Memory B cell (primary cell): ENCODE measurements around the gene ULK4.

Experiments used
- ATAC-seq: fragments of 150-1000 bp; cut with Tn5 transposase; 2 replicates; pipeline ENCODE4 v1.10.0; 2021; ENCODE audit warnings: low read depth, mild to moderate bottlenecking, moderate library complexity
- DNase-seq, 2 donors: peaks; one replicate each; pipeline ENCODE4 v3.0.0; 2022; ENCODE audit warnings: low spot score in 2 of 2
- H3K27ac Mint-ChIP-seq: one replicate; pipeline ENCODE4 v1.8.0; 2022; ENCODE audit warnings: mild to moderate bottlenecking, moderate library complexity, mixed read lengths
- H3K27me3 Mint-ChIP-seq: one replicate; pipeline ENCODE4 v1.8.0; 2022; ENCODE audit warnings: mixed read lengths
- H3K36me3 Mint-ChIP-seq: one replicate; pipeline ENCODE4 v1.8.0; 2022; ENCODE audit warnings: mild to moderate bottlenecking, mixed read lengths
- H3K4me1 Mint-ChIP-seq: one replicate; pipeline ENCODE4 v1.8.0; 2022; ENCODE audit warnings: mixed read lengths
- H3K4me3 Mint-ChIP-seq: one replicate; pipeline ENCODE4 v1.8.0; 2022; ENCODE audit warnings: mild to moderate bottlenecking, moderate library complexity, mixed read lengths
- H3K9me3 Mint-ChIP-seq: one replicate; pipeline ENCODE4 v1.8.0; 2022; ENCODE audit warnings: mixed read lengths

Gene ULK4

DNA sequence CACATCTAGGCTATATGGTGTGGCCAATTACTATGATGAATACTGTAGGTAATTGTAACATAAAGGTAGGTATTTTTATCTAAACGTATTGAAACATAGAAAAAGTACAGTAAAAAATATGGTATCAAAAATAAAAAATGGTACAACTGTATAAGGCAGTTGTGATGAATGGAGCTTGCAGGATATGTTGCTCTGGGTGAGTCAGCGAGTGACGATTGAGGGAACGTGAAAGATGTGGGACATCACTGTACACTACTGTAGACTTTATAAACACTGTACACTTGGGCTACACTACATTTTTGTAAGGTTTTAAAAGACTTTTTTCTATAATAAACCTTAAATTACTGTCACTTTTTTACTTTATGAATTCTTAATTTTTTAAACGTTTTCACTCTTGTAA, 752.3 kb downstream of the ULK4 start:
- Mint-ChIP-seq H3K27ac (no peak overlapping the region), H3K36me3 (peaks cover 19% of the 10 kb centered on the region), H3K4me3 (no peak overlapping the region), H3K4me1 (peaks cover 68% of the 10 kb centered on the region), H3K27me3 (no peaks in the 10 kb centered on the region), H3K9me3 (no peaks in the 10 kb centered on the region)
- ATAC-seq (no peak), DNase-seq (no peak)

DNA sequence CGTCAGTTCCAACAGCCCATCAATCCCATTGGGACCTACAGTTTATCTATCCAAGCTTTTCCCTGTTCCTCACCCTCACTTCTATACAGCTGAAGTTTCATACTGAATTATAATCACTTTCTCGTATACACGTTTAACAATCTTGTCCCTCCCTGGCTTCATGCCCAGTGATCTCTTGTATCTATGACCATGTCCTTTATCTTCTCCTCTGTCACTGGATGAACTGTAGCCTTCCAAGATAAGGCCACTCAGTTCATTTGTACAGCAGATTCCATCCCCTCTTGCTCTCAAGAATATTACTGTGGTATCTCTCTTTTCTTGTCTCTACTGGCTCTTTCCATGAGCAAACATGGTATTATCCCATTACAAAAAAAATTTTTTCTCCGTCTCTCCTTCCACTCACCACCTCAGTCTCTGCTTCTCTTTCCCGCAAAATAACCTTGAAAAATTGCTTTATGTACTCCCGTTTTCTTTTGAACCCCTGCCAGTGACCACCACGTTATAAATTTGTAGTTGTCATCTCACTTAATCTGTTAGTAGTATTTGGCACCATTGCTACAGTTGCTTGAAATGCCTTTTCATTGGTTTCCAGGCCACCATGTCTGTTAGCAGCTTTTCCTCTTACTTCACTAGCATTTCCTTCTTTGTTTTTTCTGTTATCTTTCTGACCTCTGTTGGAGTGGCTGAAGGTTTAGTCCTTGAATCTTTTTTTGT, 753.2 kb downstream of the ULK4 start:
- peak overlapping the region; percentile 0 for H3K4me3 Mint-ChIP-seq
- H3K27ac Mint-ChIP-seq: peak overlapping the region; percentile 25
- H3K36me3 Mint-ChIP-seq: peaks cover 19% of the 10 kb centered on the region

DNA sequence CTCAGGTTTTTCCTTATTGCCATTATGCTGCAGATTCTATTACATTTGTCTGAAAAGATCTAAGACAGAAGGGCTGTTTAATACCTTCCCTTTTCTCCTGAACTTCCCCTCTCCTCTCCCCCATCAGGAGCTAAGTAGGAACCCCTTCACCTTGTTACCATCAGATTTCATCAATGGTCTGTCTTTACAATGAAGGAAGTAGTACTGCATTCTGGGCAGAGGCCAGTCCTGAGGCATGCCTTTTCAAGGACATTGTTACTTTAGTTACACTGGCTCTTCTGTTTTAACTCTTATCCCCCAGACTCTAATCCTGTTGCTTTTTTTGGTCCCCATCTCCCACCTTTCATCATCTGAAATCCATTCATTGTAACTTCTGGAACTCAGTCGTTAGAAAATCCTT, 754.5 kb downstream of the ULK4 start:
- Mint-ChIP-seq H3K4me3 (no peak overlapping the region), H3K27me3 (no peaks in the 10 kb centered on the region), H3K36me3 (peaks cover 16% of the 10 kb centered on the region), H3K27ac (peak overlapping the region; percentile 32), H3K9me3 (no peaks in the 10 kb centered on the region), H3K4me1 (peaks cover 57% of the 10 kb centered on the region)
- ATAC-seq: no peak
- DNase-seq: no peak

More for the DNA sequence above, 753.2 kb downstream of the ULK4 start:
- DNase-seq (no peak), ATAC-seq (no peak)
- Mint-ChIP-seq H3K9me3 (no peaks in the 10 kb centered on the region), H3K27me3 (no peaks in the 10 kb centered on the region), H3K4me1 (peaks cover 63% of the 10 kb centered on the region)

- Mint-ChIP-seq H3K4me3 (peak overlapping the region; percentile 12), H3K36me3 (peaks cover 10% of the 10 kb centered on the region), H3K4me1 (peaks cover 56% of the 10 kb centered on the region), H3K27ac (peak overlapping the region; percentile 32), H3K27me3 (no peaks in the 10 kb centered on the region), H3K9me3 (no peaks in the 10 kb centered on the region)
- no peak for DNase-seq
- no peak for ATAC-seq
Observed at GRCh38 chr3:41205591-41205990, 756.3 kb downstream of the ULK4 start.

GRCh38 chr3:41204369-41204768, 757.5 kb downstream of the ULK4 start:
- Mint-ChIP-seq H3K36me3 (peaks cover 9% of the 10 kb centered on the region), H3K9me3 (no peaks in the 10 kb centered on the region), H3K4me1 (peaks cover 59% of the 10 kb centered on the region), H3K27me3 (no peaks in the 10 kb centered on the region), H3K4me3 (no peak overlapping the region), H3K27ac (peak overlapping the region; percentile 21)
- ATAC-seq (no peak), DNase-seq (no peak)

- DNase-seq: no peak
- H3K27ac Mint-ChIP-seq: peak overlapping the region; percentile 55
- H3K4me3 Mint-ChIP-seq: peak overlapping the region; percentile 71
- ATAC-seq: no peak
- peaks cover 2% of the 10 kb centered on the region for H3K36me3 Mint-ChIP-seq
- peaks cover 50% of the 10 kb centered on the region for H3K4me1 Mint-ChIP-seq
- no peaks in the 10 kb centered on the region for H3K9me3 Mint-ChIP-seq
- H3K27me3 Mint-ChIP-seq: no peaks in the 10 kb centered on the region
Observed at GRCh38 chr3:41202834-41203345, 759.0 kb downstream of the ULK4 start.

DNA sequence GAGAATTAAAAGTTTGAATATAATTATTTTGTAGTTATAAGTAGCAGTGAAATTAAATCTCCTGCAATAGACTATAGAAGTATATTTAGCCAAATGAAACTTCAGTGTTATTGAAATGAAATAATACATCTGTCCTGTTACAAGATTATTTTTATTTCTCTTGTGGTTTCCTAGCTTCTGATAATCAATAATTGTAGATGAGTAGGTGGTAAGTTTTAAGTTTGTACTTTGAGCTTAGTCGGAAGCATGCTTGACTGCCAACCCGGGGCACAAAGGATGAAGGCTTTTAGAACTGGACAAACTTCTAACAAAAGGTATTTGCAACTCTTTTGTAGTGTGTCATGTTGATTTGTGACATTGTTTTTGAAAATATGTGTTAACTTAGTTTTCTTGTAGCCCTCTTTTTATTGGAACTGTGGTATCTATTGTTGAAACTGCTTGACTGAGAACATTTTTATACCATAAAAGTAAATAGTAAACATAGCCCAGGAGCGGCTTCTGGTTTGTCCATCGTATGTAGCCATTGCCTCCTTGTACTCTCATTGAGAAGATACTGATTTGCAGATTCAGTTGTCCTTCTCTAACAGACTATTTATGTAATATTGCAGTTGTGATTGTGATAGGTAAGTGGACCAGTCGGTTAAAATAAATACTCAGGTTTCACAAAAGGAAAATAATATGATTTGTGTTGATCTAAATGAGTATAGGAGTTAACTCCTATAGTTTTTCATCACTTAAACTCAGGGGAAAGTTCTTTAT, 759.6 kb downstream of the ULK4 start:
- no peaks in the 10 kb centered on the region for H3K27me3 Mint-ChIP-seq
- DNase-seq (no peak), ATAC-seq (no peak)
- peaks cover 43% of the 10 kb centered on the region for H3K4me1 Mint-ChIP-seq
- H3K4me3 Mint-ChIP-seq: peak overlapping the region; percentile 71
- H3K9me3 Mint-ChIP-seq: no peaks in the 10 kb centered on the region
- H3K27ac Mint-ChIP-seq: peak overlapping the region; percentile 72
- peaks cover 2% of the 10 kb centered on the region for H3K36me3 Mint-ChIP-seq

GRCh38 chr3:41200669-41201021, 761.3 kb downstream of the ULK4 start:
- ATAC-seq: no peak
- Mint-ChIP-seq H3K4me3 (peak overlapping the region; percentile 91), H3K36me3 (peaks cover 2% of the 10 kb centered on the region), H3K27ac (peak overlapping the region; percentile 89), H3K27me3 (no peaks in the 10 kb centered on the region), H3K4me1 (peaks cover 30% of the 10 kb centered on the region), H3K9me3 (no peaks in the 10 kb centered on the region)
- no peak for DNase-seq

DNA sequence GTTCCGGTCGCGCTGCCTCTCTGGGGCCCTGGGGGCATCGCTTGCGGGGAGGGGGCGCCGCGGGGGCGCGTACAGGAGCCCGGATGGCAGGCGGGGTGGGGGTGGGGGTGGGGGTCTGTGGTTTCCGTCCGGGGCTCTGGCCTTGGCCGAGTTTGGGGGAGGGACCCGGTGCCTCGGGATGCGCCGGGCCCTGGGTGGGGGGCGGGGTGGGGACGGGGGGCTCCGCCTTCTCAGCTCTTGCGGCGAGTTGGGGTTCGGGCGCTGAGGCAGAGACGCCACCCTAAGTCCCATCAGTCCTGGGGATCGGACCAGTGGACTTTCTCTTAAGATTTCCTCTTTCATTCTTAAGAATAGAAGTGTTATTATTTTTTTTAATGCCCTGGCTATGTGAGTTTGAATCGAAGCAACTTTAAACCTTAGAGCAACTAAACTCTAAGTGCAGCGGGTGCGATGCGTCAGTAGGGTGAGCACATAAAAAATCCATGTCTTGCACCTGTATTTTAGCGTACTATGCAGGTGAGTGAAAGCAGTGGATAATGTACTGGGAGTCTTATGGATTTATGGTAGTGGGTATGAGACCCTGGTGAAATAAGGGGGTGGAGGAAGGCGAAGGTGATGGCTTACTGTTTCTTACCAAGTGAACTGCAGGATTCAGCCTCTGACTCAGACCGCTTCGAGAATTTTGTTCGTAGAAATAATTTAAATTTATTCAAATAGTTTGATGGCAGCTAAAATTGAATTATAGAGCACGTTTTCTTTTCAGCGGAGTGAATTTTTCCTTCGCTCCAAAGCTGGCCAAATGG, 761.8 kb downstream of the ULK4 start:
- H3K27me3 Mint-ChIP-seq: no peaks in the 10 kb centered on the region
- ATAC-seq: peak; percentile 22
- H3K36me3 Mint-ChIP-seq: peaks cover 2% of the 10 kb centered on the region
- no peaks in the 10 kb centered on the region for H3K9me3 Mint-ChIP-seq
- peaks cover 25% of the 10 kb centered on the region for H3K4me1 Mint-ChIP-seq
- peak overlapping the region; percentile 98 for H3K27ac Mint-ChIP-seq
- H3K4me3 Mint-ChIP-seq: peak overlapping the region; percentile 91
- DNase-seq: no peak

DNA sequence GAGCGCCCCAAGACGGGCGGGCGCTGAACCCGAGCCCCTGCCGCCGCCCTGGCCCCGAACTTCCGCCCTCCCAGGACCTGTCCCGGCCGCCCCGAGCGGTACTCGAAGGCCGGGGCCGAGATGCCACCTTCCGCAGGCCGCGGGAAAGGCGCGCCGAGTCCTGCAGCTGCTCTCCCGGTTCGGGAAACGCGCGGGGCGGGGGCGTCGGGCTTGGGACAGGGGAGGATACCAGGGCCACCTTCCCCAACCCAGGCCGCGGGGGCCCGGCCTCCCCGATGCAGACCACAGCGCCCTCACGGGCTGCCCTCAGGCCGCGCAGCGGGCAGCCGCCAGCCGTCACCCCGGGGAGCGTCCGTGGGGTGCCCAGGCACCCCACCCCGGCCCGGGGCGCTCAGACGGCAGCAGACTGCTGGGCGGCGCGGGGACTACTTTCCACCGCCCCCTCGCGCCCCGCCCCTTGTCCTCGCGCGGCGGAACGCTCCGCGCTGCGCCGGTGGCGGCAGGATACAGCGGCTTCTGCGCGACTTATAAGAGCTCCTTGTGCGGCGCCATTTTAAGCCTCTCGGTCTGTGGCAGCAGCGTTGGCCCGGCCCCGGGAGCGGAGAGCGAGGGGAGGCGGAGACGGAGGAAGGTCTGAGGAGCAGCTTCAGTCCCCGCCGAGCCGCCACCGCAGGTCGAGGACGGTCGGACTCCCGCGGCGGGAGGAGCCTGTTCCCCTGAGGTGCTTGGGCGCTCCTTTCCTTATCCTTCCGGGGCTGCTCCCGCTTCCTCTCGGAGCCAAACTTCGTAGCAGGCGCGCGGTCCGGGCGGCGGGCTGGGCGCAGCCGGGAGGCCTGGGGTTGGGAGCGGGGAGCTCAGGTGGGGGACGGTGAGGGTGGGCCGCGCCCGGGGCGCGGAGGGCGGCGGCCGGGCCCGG, 762.7 kb downstream of the ULK4 start, which contains the start of gene CTNNB1:
Gene CTNNB1, plus strand, starts transcription at position 556 of the 916 bp plus-strand sequence. CDS start 24,564 bp downstream, outside the sequence.
- H3K27me3 Mint-ChIP-seq: no peaks in the 10 kb centered on the region
- H3K4me1 Mint-ChIP-seq: peaks cover 23% of the 10 kb centered on the region
- ATAC-seq (peak; percentile 81), DNase-seq (peak; percentile 94 to 98)
- peaks cover 2% of the 10 kb centered on the region for H3K36me3 Mint-ChIP-seq
- H3K4me3 Mint-ChIP-seq: peak within 1 kb of the TSS; percentile 96
- peak within 1 kb of the TSS; percentile 98 for H3K27ac Mint-ChIP-seq
- no peaks in the 10 kb centered on the region for H3K9me3 Mint-ChIP-seq

DNA sequence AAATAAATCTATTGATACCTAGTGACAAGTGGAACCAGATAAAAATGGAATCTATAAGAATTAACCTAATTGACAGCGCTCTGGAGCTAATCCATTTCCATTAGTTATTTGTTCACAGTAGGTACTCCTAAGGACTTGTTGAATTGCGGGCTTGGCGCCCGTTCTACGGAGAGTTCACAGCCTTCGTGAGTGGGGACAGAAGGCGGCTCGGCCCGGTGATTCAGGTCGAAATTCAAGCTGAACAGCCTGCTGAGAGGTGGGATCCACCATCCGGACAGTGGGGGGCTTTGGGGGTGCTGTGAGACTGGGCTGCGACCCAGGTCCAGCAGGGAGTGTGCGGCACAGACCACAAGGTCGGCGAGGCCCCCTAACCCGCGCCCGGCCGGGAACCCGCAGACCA, 763.4 kb downstream of the ULK4 start:
- Mint-ChIP-seq H3K27me3 (no peaks in the 10 kb centered on the region), H3K27ac (peak overlapping the region; percentile 90), H3K9me3 (no peaks in the 10 kb centered on the region), H3K4me1 (peaks cover 23% of the 10 kb centered on the region), H3K36me3 (peaks cover 2% of the 10 kb centered on the region), H3K4me3 (peak overlapping the region; percentile 96)
- ATAC-seq (peak; percentile 2), DNase-seq (peak in 1 of 2 donors; percentile 9)

- Mint-ChIP-seq H3K36me3 (peaks cover 2% of the 10 kb centered on the region), H3K27me3 (no peaks in the 10 kb centered on the region), H3K9me3 (no peaks in the 10 kb centered on the region), H3K4me1 (peaks cover 21% of the 10 kb centered on the region), H3K27ac (peak overlapping the region; percentile 90), H3K4me3 (peak overlapping the region; percentile 96)
- DNase-seq (no peak), ATAC-seq (no peak)
Observed at GRCh38 chr3:41198046-41198445, 763.9 kb downstream of the ULK4 start.
